K562 (cell line): ENCODE measurements around the gene IGFALS. TPM values are rescaled to one million over a fixed set of nuclear protein-coding genes. Genes with fewer than 3 reads are reported as not detected.

Source experiments
- ADNP ChIP-seq: fragments of 200-800 bp; sonication (Bioruptor generic); IDR thresholded peaks from 2 replicates; pipeline ENCODE4 v1.6.1; 2016; ENCODE audit warnings: missing genetic modification characterization, missing compliant biosample characterization
- CHD7 ChIP-seq: fragments of 200-600 bp; sonication (generic); IDR thresholded peaks from one replicate; pipeline ENCODE4 v1.6.1; 2012; ENCODE audit warnings: mild to moderate bottlenecking, low read depth, low read length, inconsistent platforms
- CREBBP ChIP-seq: IDR thresholded peaks from one replicate; pipeline ENCODE4 v1.6.1; 2012; ENCODE audit warnings: low read depth, mild to moderate bottlenecking, control low read depth, inconsistent platforms, low read length
- GATAD2B ChIP-seq: fragments of 450-650 bp; IDR thresholded peaks from 2 replicates; pipeline ENCODE4 v1.6.1; 2017; ENCODE audit warnings: mild to moderate bottlenecking, borderline replicate concordance
- HDAC3 ChIP-seq: fragments of 450-650 bp; IDR thresholded peaks from 2 replicates; pipeline ENCODE4 v1.6.1; 2018; ENCODE audit warnings: borderline replicate concordance, mild to moderate bottlenecking, moderate library complexity; ENCODE audit not compliant: partially characterized antibody
- NFE2L1 ChIP-seq: fragments of 450-650 bp; IDR thresholded peaks from 2 replicates; pipeline ENCODE4 v1.6.1; 2016; ENCODE audit warnings: missing genetic modification characterization, low read depth, mild to moderate bottlenecking, missing compliant biosample characterization, moderate library complexity, borderline replicate concordance
- NUFIP1 ChIP-seq: fragments of 450-650 bp; IDR thresholded peaks from 2 replicates; pipeline ENCODE4 v1.6.1; 2018; ENCODE audit not compliant: partially characterized antibody
- SPI1 ChIP-seq: IDR thresholded peaks from 2 replicates; pipeline ENCODE4 v1.6.1; 2011; ENCODE audit warnings: low read depth, low read length, control low read depth, borderline replicate concordance
- SREBF2 ChIP-seq: sonication (generic); formaldehyde crosslinking; IDR thresholded peaks from 2 replicates; pipeline ENCODE4 v1.4.0; 2020; ENCODE audit warnings: mild to moderate bottlenecking, missing genetic modification reagents
- TCF3 ChIP-seq: sonication (generic); formaldehyde crosslinking; IDR thresholded peaks from 2 replicates; pipeline ENCODE4 v1.4.0; 2020; ENCODE audit warnings: mild to moderate bottlenecking, missing genetic modification reagents
- ZNF347 ChIP-seq: fragments of 450-650 bp; formaldehyde crosslinking; IDR thresholded peaks from 2 replicates; pipeline ENCODE4 v1.4.0; 2020; ENCODE audit warnings: low read depth, mild to moderate bottlenecking, moderate library complexity
- ZNF436 ChIP-seq: fragments of 250-450, 450-650 bp; sonication (Bioruptor Pico); formaldehyde crosslinking; IDR thresholded peaks from 2 replicates; pipeline ENCODE4 v1.7.0; 2020; ENCODE audit warnings: mild to moderate bottlenecking
- polyA plus RNA-seq, 8 experiments: library from polyadenylated mRNA; depleted of rRNA in 4 of 8; stranded (reverse) in 5 of 8; unstranded in 3 of 8; fragments of >200 nt; fragmentation: Nextera tagmentation in 2 of 8; fragmentation: Illumina TruSeq in 1 of 8; extraction: Ambion mirVana in 2 of 8; extraction: Trizol in 1 of 8; gene quantifications; 2 replicates each; pipeline versions ENCODE4 v1.2.1 to v1.2.3, GENCODE V29; 2011 to 2014; ENCODE audit warnings: inconsistent platforms in 1 of 8, missing spikeins in 1 of 8
- total RNA-seq, 7 experiments: library from RNA; depleted of rRNA in 6 of 7; stranded (reverse); fragments of >200 nt in 6 of 7; fragmentation: Illumina TruSeq in 2 of 7; extraction: Trizol in 2 of 7; gene quantifications; 2 replicates each; pipeline versions ENCODE4 v1.2.1 to v1.2.3, GENCODE V29; 2011 to 2021; ENCODE audit warnings: low replicate concordance in 1 of 7
- TF ChIP-seq, protein P1 (sequence below): sonication (generic); formaldehyde crosslinking; IDR thresholded peaks from 2 replicates; pipeline ENCODE4 v1.4.0; 2020; ENCODE audit warnings: mild to moderate bottlenecking, missing genetic modification reagents
- TF ChIP-seq, protein P2 (sequence below): fragments of 450-650 bp; formaldehyde crosslinking; conservative IDR thresholded peaks from 2 replicates; pipeline ENCODE4 v1.4.0; 2022; ENCODE audit warnings: mild to moderate bottlenecking, missing genetic modification characterization

The IGFALS gene
- total and polyA plus RNA-seq, 9 of the 15 experiments (the other 6 are each of a cell fraction or from before 2014, with no cell fraction given) = not detected

DNA sequence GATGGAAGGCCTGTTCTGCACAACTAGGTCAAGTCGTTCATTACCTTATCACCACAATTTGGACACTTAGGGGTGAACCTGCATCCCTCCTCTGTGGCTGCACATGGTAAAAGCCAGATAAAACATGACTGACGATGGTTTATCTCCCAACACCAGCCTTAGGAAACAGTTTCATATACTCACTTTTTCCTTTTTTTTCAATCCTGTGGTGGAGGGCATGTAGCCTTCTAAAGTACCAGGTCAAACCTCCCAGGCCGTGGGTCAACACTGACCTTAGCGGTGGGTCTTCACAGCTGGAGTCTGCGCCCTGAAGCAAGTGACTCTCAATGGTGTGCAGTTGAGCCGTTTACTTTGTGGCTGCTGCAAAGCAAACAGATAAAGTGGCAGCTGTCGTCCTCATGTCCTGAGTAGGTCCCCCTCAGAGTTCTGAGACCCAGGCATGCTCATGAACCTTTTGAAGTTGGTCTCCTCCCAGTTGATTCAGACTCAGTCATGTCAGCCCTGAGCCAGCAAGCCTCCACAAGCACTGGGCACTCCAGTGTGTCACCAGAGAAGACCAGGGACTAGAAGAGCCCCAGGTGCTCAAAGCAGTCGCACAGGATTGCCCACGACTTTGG is 39.4 kb upstream of the IGFALS start (continued):
- TF ChIP-seq HDAC3 (peak; percentile 93), TCF3 (CRISPR knock-in tag) (peak; percentile 100), CHD7 (no peak), ZNF347 (CRISPR knock-in tag) (no peak), CREBBP (no peak), SREBF2 (CRISPR knock-in tag) (no peak), NFE2L1 (tag) (no peak), NUFIP1 (peak; percentile 46), ZNF436 (CRISPR knock-in tag) (no peak), GATAD2B (no peak; the same call in 1 of the 2 replicates), ADNP (tag) (no peak), SPI1 (no peak)
- TF ChIP-seq, protein P1, sequence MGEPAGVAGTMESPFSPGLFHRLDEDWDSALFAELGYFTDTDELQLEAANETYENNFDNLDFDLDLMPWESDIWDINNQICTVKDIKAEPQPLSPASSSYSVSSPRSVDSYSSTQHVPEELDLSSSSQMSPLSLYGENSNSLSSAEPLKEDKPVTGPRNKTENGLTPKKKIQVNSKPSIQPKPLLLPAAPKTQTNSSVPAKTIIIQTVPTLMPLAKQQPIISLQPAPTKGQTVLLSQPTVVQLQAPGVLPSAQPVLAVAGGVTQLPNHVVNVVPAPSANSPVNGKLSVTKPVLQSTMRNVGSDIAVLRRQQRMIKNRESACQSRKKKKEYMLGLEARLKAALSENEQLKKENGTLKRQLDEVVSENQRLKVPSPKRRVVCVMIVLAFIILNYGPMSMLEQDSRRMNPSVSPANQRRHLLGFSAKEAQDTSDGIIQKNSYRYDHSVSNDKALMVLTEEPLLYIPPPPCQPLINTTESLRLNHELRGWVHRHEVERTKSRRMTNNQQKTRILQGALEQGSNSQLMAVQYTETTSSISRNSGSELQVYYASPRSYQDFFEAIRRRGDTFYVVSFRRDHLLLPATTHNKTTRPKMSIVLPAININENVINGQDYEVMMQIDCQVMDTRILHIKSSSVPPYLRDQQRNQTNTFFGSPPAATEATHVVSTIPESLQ = no peak
- TF ChIP-seq, protein P2, sequence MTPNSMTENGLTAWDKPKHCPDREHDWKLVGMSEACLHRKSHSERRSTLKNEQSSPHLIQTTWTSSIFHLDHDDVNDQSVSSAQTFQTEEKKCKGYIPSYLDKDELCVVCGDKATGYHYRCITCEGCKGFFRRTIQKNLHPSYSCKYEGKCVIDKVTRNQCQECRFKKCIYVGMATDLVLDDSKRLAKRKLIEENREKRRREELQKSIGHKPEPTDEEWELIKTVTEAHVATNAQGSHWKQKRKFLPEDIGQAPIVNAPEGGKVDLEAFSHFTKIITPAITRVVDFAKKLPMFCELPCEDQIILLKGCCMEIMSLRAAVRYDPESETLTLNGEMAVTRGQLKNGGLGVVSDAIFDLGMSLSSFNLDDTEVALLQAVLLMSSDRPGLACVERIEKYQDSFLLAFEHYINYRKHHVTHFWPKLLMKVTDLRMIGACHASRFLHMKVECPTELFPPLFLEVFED (CRISPR knock-in tag) = no peak
